Progenitor cell of endocrine pancreas (in vitro differentiated cells): Measurements from ENCODE around the gene FBXL12. TPM values are rescaled to one million over a fixed set of nuclear protein-coding genes. Genes with fewer than 3 reads are reported as not detected.
A peak's percentile ranks its signal among the peaks of the same experiment; 100 is the strongest.
"Not testable (repeated sequence)": the region's sequence is repeated elsewhere in the genome, so short reads cannot be mapped to it uniquely, and the experiment has no call there.

ENCODE experiments used
- DNase-seq: peaks from one replicate; pipeline ENCODE4 v3.0.0; 2021; ENCODE audit warnings: low spot score; ENCODE audit not compliant: unreplicated experiment
- H3K27ac Mint-ChIP-seq: 2 replicates; pipeline ENCODE4 v1.8.0; 2021; ENCODE audit warnings: mild to moderate bottlenecking, moderate library complexity, mixed read lengths
- H3K27me3 Mint-ChIP-seq: 2 replicates; pipeline ENCODE4 v1.8.0; 2021; ENCODE audit warnings: mixed read lengths
- H3K36me3 Mint-ChIP-seq: 2 replicates; pipeline ENCODE4 v1.8.0; 2022; ENCODE audit warnings: mixed read lengths; ENCODE audit not compliant: insufficient read depth
- H3K4me1 Mint-ChIP-seq: 2 replicates; pipeline ENCODE4 v1.8.0; 2021; ENCODE audit warnings: low read depth, mixed read lengths
- H3K4me3 Mint-ChIP-seq: 2 replicates; pipeline ENCODE4 v1.8.0; 2021; ENCODE audit warnings: low read depth, mild to moderate bottlenecking, moderate library complexity, mixed read lengths
- H3K9me3 Mint-ChIP-seq: 2 replicates; pipeline ENCODE4 v1.8.0; 2021; ENCODE audit warnings: low read depth, mixed read lengths
- total RNA-seq: library from RNA; stranded (reverse); gene quantifications from 2 replicates; pipeline ENCODE4 v1.2.1, GENCODE V29; 2021
- TF ChIP-seq, protein P1 (sequence below): fragments of 200-600 bp; sonication (generic); IDR thresholded peaks from one replicate; pipeline ENCODE4 v1.5.0; 2021; ENCODE audit warnings: antibody characterized with exemption, mild to moderate bottlenecking; ENCODE audit not compliant: unreplicated experiment

FBXL12 gene
- total RNA-seq, 1 donor from 2014 or later, result 32.0 TPM

DNA sequence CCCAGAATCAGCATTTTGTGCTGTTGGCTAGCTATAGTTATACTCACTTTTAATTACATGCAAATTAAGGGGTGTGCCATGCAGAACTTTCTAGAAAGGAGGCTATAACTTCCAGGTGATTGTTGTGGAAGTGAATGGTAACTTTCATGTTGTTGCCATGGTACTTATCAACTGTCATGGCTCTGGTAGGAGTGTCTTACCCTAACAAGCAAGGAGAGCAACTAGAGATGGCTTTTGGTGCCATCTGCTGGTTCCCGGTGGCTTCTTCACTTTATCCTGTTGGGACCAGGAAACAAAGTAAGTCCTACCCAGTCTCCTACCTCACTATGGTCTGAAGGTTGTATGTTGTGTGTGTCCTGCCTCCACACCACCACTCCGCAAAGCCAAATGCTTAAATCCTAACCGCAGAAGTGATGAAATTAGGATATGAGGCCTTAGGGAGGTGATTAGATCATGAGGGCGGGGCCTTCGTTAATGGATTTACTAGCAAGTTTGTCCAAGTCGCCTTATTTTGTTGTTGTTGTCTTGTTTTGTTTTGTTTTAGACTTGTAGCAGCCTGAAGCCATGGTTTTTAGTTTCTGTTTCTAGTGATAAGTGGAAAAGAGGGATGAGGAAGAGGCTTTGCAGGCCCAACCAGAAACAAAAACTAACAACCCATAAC is 22.6 kb downstream of the FBXL12 start:
- H3K4me3 Mint-ChIP-seq, result no peak overlapping the region
- H3K27ac Mint-ChIP-seq, result peak overlapping the region; percentile 37
- no peaks in the 10 kb centered on the region for H3K27me3 Mint-ChIP-seq
- DNase-seq, result peak; percentile 47
- TF ChIP-seq, protein P1, sequence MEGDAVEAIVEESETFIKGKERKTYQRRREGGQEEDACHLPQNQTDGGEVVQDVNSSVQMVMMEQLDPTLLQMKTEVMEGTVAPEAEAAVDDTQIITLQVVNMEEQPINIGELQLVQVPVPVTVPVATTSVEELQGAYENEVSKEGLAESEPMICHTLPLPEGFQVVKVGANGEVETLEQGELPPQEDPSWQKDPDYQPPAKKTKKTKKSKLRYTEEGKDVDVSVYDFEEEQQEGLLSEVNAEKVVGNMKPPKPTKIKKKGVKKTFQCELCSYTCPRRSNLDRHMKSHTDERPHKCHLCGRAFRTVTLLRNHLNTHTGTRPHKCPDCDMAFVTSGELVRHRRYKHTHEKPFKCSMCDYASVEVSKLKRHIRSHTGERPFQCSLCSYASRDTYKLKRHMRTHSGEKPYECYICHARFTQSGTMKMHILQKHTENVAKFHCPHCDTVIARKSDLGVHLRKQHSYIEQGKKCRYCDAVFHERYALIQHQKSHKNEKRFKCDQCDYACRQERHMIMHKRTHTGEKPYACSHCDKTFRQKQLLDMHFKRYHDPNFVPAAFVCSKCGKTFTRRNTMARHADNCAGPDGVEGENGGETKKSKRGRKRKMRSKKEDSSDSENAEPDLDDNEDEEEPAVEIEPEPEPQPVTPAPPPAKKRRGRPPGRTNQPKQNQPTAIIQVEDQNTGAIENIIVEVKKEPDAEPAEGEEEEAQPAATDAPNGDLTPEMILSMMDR, result peak; percentile 85
- peaks cover 6% of the 10 kb centered on the region for H3K4me1 Mint-ChIP-seq
- H3K36me3 Mint-ChIP-seq, result no peaks in the 10 kb centered on the region
- H3K9me3 Mint-ChIP-seq, result no peaks in the 10 kb centered on the region

DNA sequence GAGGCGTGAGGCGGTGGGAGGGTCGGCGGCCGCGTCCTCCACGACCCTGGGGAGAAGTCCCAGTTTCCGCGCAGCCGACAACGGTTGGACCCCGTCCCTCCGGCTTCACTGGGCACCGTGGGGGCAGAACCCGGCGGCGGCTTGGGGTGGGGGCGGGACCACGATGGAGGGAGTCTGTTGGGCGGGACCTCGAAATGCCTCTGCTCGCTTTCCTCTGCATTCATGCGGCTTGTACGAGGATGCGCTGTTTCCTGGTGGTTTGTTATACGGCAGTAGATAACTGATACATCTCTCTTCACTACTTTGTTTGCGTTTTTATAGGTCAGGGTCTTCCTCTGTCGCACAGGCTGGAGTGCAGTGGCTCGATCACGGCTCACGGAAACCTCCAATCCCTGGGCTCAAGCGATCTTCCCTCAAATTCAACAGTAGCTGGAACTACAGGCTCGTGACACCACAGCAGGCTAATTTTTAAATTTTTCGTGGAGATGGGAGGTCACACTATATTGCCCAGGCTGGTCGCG is 25.7 kb downstream of the FBXL12 start:
- no peak for DNase-seq
- peaks cover 22% of the 10 kb centered on the region for H3K4me1 Mint-ChIP-seq
- peak overlapping the region; percentile 92 for H3K27ac Mint-ChIP-seq
- H3K4me3 Mint-ChIP-seq, result peak overlapping the region; percentile 76
- H3K27me3 Mint-ChIP-seq, result no peaks in the 10 kb centered on the region
- TF ChIP-seq, protein P1, result no peak
- no peaks in the 10 kb centered on the region for H3K36me3 Mint-ChIP-seq
- H3K9me3 Mint-ChIP-seq, result no peaks in the 10 kb centered on the region

DNA sequence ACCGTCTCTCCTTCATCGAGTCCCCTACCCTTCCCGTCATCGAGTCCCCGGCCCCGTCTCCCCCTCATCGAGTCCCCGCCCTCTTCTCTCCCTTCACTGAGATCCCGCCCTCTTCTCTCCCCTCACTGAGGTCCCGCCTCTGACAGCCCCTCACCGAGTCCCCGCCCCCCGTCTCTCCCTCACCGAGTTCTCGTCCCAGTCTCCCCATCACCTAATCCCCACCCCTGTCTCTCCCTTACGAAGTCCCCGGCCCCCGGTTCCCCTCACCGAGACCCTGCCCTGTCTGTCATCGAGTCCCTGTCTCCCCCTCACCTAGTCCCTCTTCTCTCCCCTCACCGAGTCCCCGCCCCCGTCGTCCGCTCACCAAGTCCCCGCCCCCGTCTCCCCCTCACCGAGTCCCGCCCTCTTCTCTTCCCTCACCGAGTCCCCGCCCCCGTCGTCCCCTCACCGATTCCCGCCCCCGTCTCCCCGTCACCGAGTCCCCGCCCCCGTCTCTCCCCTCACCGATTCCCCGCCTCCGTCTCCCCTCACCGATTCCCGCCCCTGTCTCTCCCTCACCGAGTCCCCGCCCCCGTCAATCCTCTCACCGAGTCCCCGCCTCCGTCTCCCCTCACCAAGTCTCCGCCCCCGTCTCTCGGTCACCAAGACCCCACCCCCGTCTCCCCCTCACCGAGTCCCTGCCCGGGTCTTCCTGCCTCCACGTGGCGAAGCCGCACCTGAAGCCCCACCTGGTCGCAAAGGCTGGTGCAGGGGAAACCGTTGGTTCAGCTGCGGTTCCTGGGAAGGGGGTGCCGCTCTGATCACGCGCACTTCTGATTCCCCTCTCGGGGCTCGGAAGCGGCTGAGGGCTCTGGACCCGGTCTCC is 26.4 kb downstream of the FBXL12 start:
- Mint-ChIP-seq H3K4me3 (peak overlapping the region; percentile 76), H3K27me3 (no peaks in the 10 kb centered on the region), H3K27ac (peak overlapping the region; percentile 92), H3K9me3 (no peaks in the 10 kb centered on the region), H3K4me1 (peaks cover 22% of the 10 kb centered on the region), H3K36me3 (no peaks in the 10 kb centered on the region)
- TF ChIP-seq, protein P1, result peak; percentile 21
- DNase-seq, result peak; percentile 88

DNA sequence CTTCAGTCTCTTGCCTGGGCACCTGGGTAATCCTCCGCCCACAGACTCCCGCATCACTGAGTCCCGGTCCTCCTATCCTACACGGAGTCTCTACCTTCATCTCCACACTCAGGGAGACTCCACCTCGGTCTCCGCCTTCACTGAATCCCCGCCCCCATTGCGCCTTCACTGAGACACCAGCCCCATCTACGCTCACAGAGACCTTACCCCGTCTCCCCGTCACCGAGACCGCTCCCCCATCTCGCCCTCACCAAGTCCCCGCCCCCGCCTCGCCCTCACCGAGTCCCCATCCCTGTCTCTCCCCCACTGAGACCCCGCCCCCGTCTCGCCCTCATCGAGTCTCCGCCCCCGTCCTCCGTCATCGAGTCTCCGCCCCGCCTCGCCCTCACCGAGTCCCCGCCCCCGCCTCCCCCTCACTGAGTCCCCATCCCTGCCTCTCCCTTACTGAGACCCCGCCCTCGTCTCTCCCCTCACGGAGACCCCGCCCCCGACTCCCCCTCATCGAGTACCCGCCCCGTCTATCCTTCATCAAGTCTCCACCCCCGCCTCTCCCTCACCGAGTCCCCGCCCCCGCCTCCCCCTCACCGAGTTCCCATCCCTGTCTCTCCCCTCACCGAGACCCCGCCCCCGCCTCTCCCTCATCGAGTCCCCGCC is 27.2 kb downstream of the FBXL12 start:
- Mint-ChIP-seq H3K36me3 (no peaks in the 10 kb centered on the region), H3K27me3 (no peaks in the 10 kb centered on the region), H3K27ac (peak overlapping the region; percentile 95), H3K4me1 (peaks cover 22% of the 10 kb centered on the region), H3K4me3 (peak overlapping the region; percentile 76), H3K9me3 (no peaks in the 10 kb centered on the region)
- TF ChIP-seq, protein P1, result no peak
- peak; percentile 80 for DNase-seq

DNA sequence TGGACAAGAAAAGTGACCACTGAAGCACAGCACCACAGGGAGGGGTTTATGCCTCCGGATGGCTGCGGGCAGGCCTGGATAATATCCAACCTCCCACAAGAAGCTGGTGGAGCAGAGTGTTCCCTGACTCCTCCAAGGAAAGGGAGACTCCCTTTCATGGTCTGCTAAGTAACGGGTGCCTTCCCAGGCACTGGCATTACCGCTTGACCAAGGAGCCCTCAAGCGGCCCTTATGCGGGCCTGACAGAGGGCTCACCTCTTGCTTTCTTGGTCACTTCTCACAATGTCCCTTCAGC is 27.9 kb downstream of the FBXL12 start:
- H3K36me3 Mint-ChIP-seq, H3K4me3 Mint-ChIP-seq, DNase-seq, H3K27me3 Mint-ChIP-seq, H3K9me3 Mint-ChIP-seq: not testable (repeated sequence)
- peaks cover 21% of the 10 kb centered on the region for H3K4me1 Mint-ChIP-seq
- H3K27ac Mint-ChIP-seq, result peak overlapping the region; percentile 95

DNA sequence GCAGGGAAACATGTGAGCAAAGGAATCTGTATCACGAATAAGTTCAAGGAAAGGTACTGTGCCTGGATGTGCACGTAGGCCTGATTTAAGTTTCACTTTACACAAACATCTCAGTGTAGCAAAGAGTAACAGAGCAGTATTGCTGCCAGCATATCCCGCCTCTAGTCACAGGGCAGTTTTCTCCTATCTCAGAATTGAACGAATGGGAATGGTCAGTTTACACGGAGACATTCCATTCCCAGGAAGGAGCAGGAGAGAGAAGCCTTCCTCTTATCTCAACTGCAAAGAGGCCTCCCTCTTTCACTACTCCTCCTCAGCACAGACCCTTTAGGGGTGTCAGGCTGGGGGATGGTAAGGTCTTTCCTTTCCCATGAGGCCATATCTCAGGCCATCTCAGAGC is 29.3 kb downstream of the FBXL12 start:
- Mint-ChIP-seq H3K4me3 (peak overlapping the region; percentile 48), H3K4me1 (peaks cover 21% of the 10 kb centered on the region), H3K27ac (peak overlapping the region; percentile 94)
- H3K36me3 Mint-ChIP-seq, H3K9me3 Mint-ChIP-seq, H3K27me3 Mint-ChIP-seq, DNase-seq: not testable (repeated sequence)
